ENCODE measurements around the gene ANKRD55.
"Not testable (repeated sequence)": the region's sequence is repeated elsewhere in the genome, so short reads cannot be mapped to it uniquely, and the experiment has no call there.

The ANKRD55 gene

GRCh38 chr5:56166671-56167385, 66.3 kb downstream of the ANKRD55 start:
- DNase-seq: no peak

GRCh38 chr5:56164376-56164775, 68.8 kb downstream of the ANKRD55 start:
- DNase-seq: peak; percentile 28

GRCh38 chr5:56161927-56162326, 71.2 kb downstream of the ANKRD55 start:
- DNase-seq: no peak

- no peak for DNase-seq
Measured at GRCh38 chr5:56161439-56161823, 71.7 kb downstream of the ANKRD55 start.

GRCh38 chr5:56160723-56161438, 72.2 kb downstream of the ANKRD55 start:
- no peak for DNase-seq

- DNase-seq: no peak
Measured at GRCh38 chr5:56159521-56159947, 73.6 kb downstream of the ANKRD55 start.

- DNase-seq: no peak
Measured at GRCh38 chr5:56158331-56158960, 74.7 kb downstream of the ANKRD55 start.

GRCh38 chr5:56157191-56157621, 75.9 kb downstream of the ANKRD55 start:
- not testable (repeated sequence) for DNase-seq

- not testable (repeated sequence) for DNase-seq
Measured at GRCh38 chr5:56156585-56157190, 76.4 kb downstream of the ANKRD55 start.

- no peak for DNase-seq
Measured at GRCh38 chr5:56155992-56156584, 77.0 kb downstream of the ANKRD55 start.

GRCh38 chr5:56154732-56155484, 78.2 kb downstream of the ANKRD55 start:
- DNase-seq: no peak

- DNase-seq: no peak
Measured at GRCh38 chr5:56152437-56152836, 80.7 kb downstream of the ANKRD55 start.

GRCh38 chr5:56150756-56151155, 82.4 kb downstream of the ANKRD55 start:
- DNase-seq: not testable (repeated sequence)

GRCh38 chr5:56148453-56148971, 84.6 kb downstream of the ANKRD55 start:
- no peak for DNase-seq

GRCh38 chr5:56147659-56148230, 85.4 kb downstream of the ANKRD55 start:
- no peak for DNase-seq

- no peak for DNase-seq
Measured at GRCh38 chr5:56147106-56147505, 86.0 kb downstream of the ANKRD55 start.

GRCh38 chr5:56146674-56147073, 86.5 kb downstream of the ANKRD55 start:
- DNase-seq: no peak

- DNase-seq: no peak
Measured at GRCh38 chr5:56145511-56145910, 87.6 kb downstream of the ANKRD55 start.

GRCh38 chr5:56145106-56145505, 88.0 kb downstream of the ANKRD55 start:
- no peak for DNase-seq

- DNase-seq: no peak
Measured at GRCh38 chr5:56144211-56144610, 88.9 kb downstream of the ANKRD55 start.

- no peak for DNase-seq
Measured at GRCh38 chr5:56143373-56143714, 89.8 kb downstream of the ANKRD55 start.
